H9 (cell line): ENCODE measurements around the gene SV2C. TPM values are rescaled to one million over a fixed set of nuclear protein-coding genes. Genes with fewer than 3 reads are reported as not detected.

Experiments
- DNase-seq: peaks from one replicate; pipeline ENCODE4 v3.0.0-alpha.2; 2017
- H2AFZ ChIP-seq: one replicate; pipeline ENCODE4 v1.6.1; 2013; ENCODE audit warnings: mild to moderate bottlenecking, low read length, control low read depth, moderate library complexity
- H2AK5ac ChIP-seq: 2 replicates; pipeline ENCODE4 v1.6.1; 2013; ENCODE audit warnings: low read length, control low read depth, mixed read lengths; ENCODE audit not compliant: insufficient read length
- H2BK120ac ChIP-seq: one replicate; pipeline ENCODE4 v1.6.1; 2013; ENCODE audit warnings: low read depth, mild to moderate bottlenecking, low read length, control low read depth, inconsistent platforms; ENCODE audit not compliant: poor library complexity, severe bottlenecking
- H2BK12ac ChIP-seq: 2 replicates; pipeline ENCODE4 v1.6.1; 2013; ENCODE audit warnings: low read length, control low read depth, mixed read lengths, low read depth; ENCODE audit not compliant: insufficient read length
- H2BK15ac ChIP-seq: 2 replicates; pipeline ENCODE4 v1.6.1; 2013; ENCODE audit warnings: low read depth, low read length, control low read depth
- H2BK20ac ChIP-seq: one replicate; pipeline ENCODE4 v1.6.1; 2013; ENCODE audit warnings: low read depth, mild to moderate bottlenecking, low read length, control low read depth, inconsistent platforms; ENCODE audit not compliant: poor library complexity, severe bottlenecking
- H2BK5ac ChIP-seq: 2 replicates; pipeline ENCODE4 v1.6.1; 2013; ENCODE audit warnings: low read length, control low read depth, mixed read lengths; ENCODE audit not compliant: insufficient read length
- H3K14ac ChIP-seq: 2 replicates; pipeline ENCODE4 v1.6.1; 2013; ENCODE audit warnings: low read length, control low read depth; ENCODE audit not compliant: insufficient read depth
- H3K18ac ChIP-seq: 2 replicates; pipeline ENCODE4 v1.6.1; 2013; ENCODE audit warnings: low read depth, mild to moderate bottlenecking, mixed read lengths, low read length, control low read depth; ENCODE audit not compliant: insufficient read length
- H3K23ac ChIP-seq: 2 replicates; pipeline ENCODE4 v1.6.1; 2013; ENCODE audit warnings: low read length, control low read depth, mixed read lengths, low read depth; ENCODE audit not compliant: insufficient read length
- H3K23me2 ChIP-seq: 2 replicates; pipeline ENCODE4 v1.6.1; 2013; ENCODE audit warnings: low read depth, mild to moderate bottlenecking, mixed read lengths, low read length, control low read depth; ENCODE audit not compliant: insufficient read length, poor library complexity, severe bottlenecking
- H3K27ac ChIP-seq: 2 replicates; pipeline ENCODE4 v1.5.1; 2013; ENCODE audit warnings: low read length, control low read depth, mixed read lengths, low read depth; ENCODE audit not compliant: insufficient read length
- H3K27me3 ChIP-seq: 2 replicates; pipeline ENCODE4 v1.6.1; 2013; ENCODE audit warnings: low read length, control low read depth, inconsistent platforms; ENCODE audit not compliant: insufficient read depth
- H3K4ac ChIP-seq: 2 replicates; pipeline ENCODE4 v1.6.1; 2013; ENCODE audit warnings: low read depth, mild to moderate bottlenecking, control low read depth, inconsistent platforms, low read length, moderate library complexity
- H3K4me1 ChIP-seq: 2 replicates; pipeline ENCODE4 v1.6.1; 2013; ENCODE audit warnings: low read length, control low read depth, inconsistent platforms; ENCODE audit not compliant: insufficient read depth
- H3K4me2 ChIP-seq: 2 replicates; pipeline ENCODE4 v1.6.1; 2013; ENCODE audit warnings: low read length, control low read depth, mixed read lengths; ENCODE audit not compliant: insufficient read length, insufficient read depth
- H3K56ac ChIP-seq: 2 replicates; pipeline ENCODE4 v1.6.1; 2013; ENCODE audit warnings: low read depth, mild to moderate bottlenecking, mixed read lengths, low read length, control low read depth; ENCODE audit not compliant: insufficient read length
- H3K79me1 ChIP-seq: 2 replicates; pipeline ENCODE4 v1.6.1; 2013; ENCODE audit warnings: low read depth, mild to moderate bottlenecking, moderate library complexity, low read length, control low read depth, inconsistent platforms; ENCODE audit not compliant: insufficient read depth, poor library complexity, severe bottlenecking
- H3K79me2 ChIP-seq: 2 replicates; pipeline ENCODE4 v1.6.1; 2013; ENCODE audit warnings: low read length, control low read depth, inconsistent platforms; ENCODE audit not compliant: insufficient read depth
- H3K9ac ChIP-seq: 2 replicates; pipeline ENCODE4 v1.6.1; 2013; ENCODE audit warnings: low read length, control low read depth, mixed read lengths; ENCODE audit not compliant: insufficient read length; ENCODE audit errors: extremely low read depth
- H3K9me3 ChIP-seq: one replicate; pipeline ENCODE4 v1.6.1; 2013; ENCODE audit warnings: low read depth, low read length, inconsistent platforms; ENCODE audit not compliant: control insufficient read depth
- H3T11ph ChIP-seq: one replicate; pipeline ENCODE4 v1.6.1; 2013; ENCODE audit warnings: mild to moderate bottlenecking, low read length, control low read depth, inconsistent platforms
- H4K20me1 ChIP-seq: one replicate; pipeline ENCODE4 v1.6.1; 2013; ENCODE audit not compliant: control insufficient read depth, insufficient read length, insufficient read depth
- H4K5ac ChIP-seq: 2 replicates; pipeline ENCODE4 v1.6.1; 2013; ENCODE audit warnings: low read depth, mild to moderate bottlenecking, mixed read lengths, low read length, control low read depth; ENCODE audit not compliant: insufficient read length
- H4K8ac ChIP-seq: replicated peaks from 2 replicates; pipeline ENCODE4 v1.6.1; 2013; ENCODE audit warnings: low read length, control low read depth, mixed read lengths, low read depth; ENCODE audit not compliant: insufficient read length
- H4K91ac ChIP-seq: 2 replicates; pipeline ENCODE4 v1.6.1; 2013; ENCODE audit warnings: low read depth, mild to moderate bottlenecking, moderate library complexity, mixed read lengths, low read length, control low read depth; ENCODE audit not compliant: insufficient read length
- H3K27ac Mint-ChIP-seq, 3 experiments: 2 replicates in 2 of 3; 3 replicates in 1 of 3; pipeline ENCODE4 v1.8.0; 2020 to 2021; ENCODE audit warnings: mixed read lengths in 3 of 3, mild to moderate bottlenecking in 1 of 3, moderate library complexity in 1 of 3
- H3K27me3 Mint-ChIP-seq: 2 replicates; pipeline ENCODE4 v1.8.0; 2021; ENCODE audit warnings: low read depth, mild to moderate bottlenecking, moderate library complexity, mixed read lengths
- H3K36me3 Mint-ChIP-seq, 3 experiments: 2 replicates in 2 of 3; 3 replicates in 1 of 3; pipeline ENCODE4 v1.8.0; 2020 to 2021; ENCODE audit warnings: low read depth in 3 of 3, mixed read lengths in 3 of 3; ENCODE audit not compliant: insufficient read depth in 1 of 3
- H3K4me1 Mint-ChIP-seq, 2 experiments: 2 replicates each; pipeline ENCODE4 v1.8.0; 2020; ENCODE audit warnings: mixed read lengths in 2 of 2
- H3K4me3 Mint-ChIP-seq, 2 experiments: 2 replicates in 1 of 2; 3 replicates in 1 of 2; pipeline ENCODE4 v1.8.0; 2020 to 2021; ENCODE audit warnings: mild to moderate bottlenecking in 2 of 2, mixed read lengths in 2 of 2, moderate library complexity in 1 of 2
- H3K9me3 Mint-ChIP-seq, 2 experiments: 2 replicates in 1 of 2; 3 replicates in 1 of 2; pipeline ENCODE4 v1.8.0; 2020; ENCODE audit warnings: mild to moderate bottlenecking in 2 of 2, mixed read lengths in 2 of 2, moderate library complexity in 1 of 2
- WGBS: extraction: QIAGEN DNeasy Blood & Tissue Kit; methylation state at CpG from one replicate; pipeline ENCODE4 v1.1.7; 2013; ENCODE audit warnings: missing lambda C conversion rate, low lambda C conversion rate, mixed read lengths; ENCODE audit not compliant: insufficient read length; ENCODE audit errors: extremely low coverage; 5-methylcytosine and 5-hydroxymethylcytosine counted together
- total RNA-seq: library from RNA; stranded (reverse); gene quantifications from 2 replicates; pipeline ENCODE4 v1.2.1, GENCODE V29; 2021
- TF ChIP-seq, protein P1 (sequence below): fragments of 200-600 bp; sonication (generic); conservative IDR thresholded peaks from 3 replicates; pipeline ENCODE4 v1.8.0; 2021; ENCODE audit warnings: antibody characterized with exemption, mild to moderate bottlenecking

SV2C gene
- total RNA-seq, 1 experiment from 2014 or later, result 0.09 TPM

GRCh38 chr5:76367623-76368371, 284.6 kb downstream of the SV2C start:
- no peak overlapping the region for H2BK12ac ChIP-seq
- Mint-ChIP-seq H3K4me1 (peaks cover 12% of the 10 kb centered on the region in 2 experiments), H3K36me3 (no peaks in the 10 kb centered on the region; a peak in 1 of 7 replicates), H3K27me3 (no peaks in the 10 kb centered on the region), H3K9me3 (no peaks in the 10 kb centered on the region), H3K4me3 (no peak overlapping the region), H3K27ac (no peak overlapping the region)
- H3K27me3 ChIP-seq, result no peaks in the 10 kb centered on the region
- no peak overlapping the region for H3T11ph ChIP-seq
- no peaks in the 10 kb centered on the region for H3K9me3 ChIP-seq
- H2AK5ac ChIP-seq, result no peak overlapping the region
- no peak overlapping the region for H4K8ac ChIP-seq
- no peak for DNase-seq
- no peak overlapping the region for H3K27ac ChIP-seq
- H4K5ac ChIP-seq, result no peak overlapping the region
- H2BK5ac ChIP-seq, result no peak overlapping the region
- H2BK20ac ChIP-seq, result no peak overlapping the region
- H3K4me2 ChIP-seq, result no peak overlapping the region
- H3K4me1 ChIP-seq, result no peaks in the 10 kb centered on the region; the same call in 1 of the 2 replicates
- no peak overlapping the region for H3K23ac ChIP-seq
- TF ChIP-seq, protein P1, sequence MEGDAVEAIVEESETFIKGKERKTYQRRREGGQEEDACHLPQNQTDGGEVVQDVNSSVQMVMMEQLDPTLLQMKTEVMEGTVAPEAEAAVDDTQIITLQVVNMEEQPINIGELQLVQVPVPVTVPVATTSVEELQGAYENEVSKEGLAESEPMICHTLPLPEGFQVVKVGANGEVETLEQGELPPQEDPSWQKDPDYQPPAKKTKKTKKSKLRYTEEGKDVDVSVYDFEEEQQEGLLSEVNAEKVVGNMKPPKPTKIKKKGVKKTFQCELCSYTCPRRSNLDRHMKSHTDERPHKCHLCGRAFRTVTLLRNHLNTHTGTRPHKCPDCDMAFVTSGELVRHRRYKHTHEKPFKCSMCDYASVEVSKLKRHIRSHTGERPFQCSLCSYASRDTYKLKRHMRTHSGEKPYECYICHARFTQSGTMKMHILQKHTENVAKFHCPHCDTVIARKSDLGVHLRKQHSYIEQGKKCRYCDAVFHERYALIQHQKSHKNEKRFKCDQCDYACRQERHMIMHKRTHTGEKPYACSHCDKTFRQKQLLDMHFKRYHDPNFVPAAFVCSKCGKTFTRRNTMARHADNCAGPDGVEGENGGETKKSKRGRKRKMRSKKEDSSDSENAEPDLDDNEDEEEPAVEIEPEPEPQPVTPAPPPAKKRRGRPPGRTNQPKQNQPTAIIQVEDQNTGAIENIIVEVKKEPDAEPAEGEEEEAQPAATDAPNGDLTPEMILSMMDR, result no peak
- H4K91ac ChIP-seq, result no peak overlapping the region
- no peaks in the 10 kb centered on the region for H4K20me1 ChIP-seq
- no peaks in the 10 kb centered on the region for H3K23me2 ChIP-seq
- H3K56ac ChIP-seq, result no peak overlapping the region
- no CpG with 5 or more reads among the region's 6 CpGs for WGBS
- no peak overlapping the region for H3K9ac ChIP-seq
- no peaks in the 10 kb centered on the region for H3K79me2 ChIP-seq
- H2AFZ ChIP-seq, result no peak overlapping the region
- H3K79me1 ChIP-seq, result no peaks in the 10 kb centered on the region
- H2BK15ac ChIP-seq, result no peak overlapping the region
- H3K18ac ChIP-seq, result no peak overlapping the region
- H2BK120ac ChIP-seq, result no peak overlapping the region
- no peak overlapping the region for H3K14ac ChIP-seq
- no peak overlapping the region for H3K4ac ChIP-seq
